Measurements from ENCODE around the gene CLASP2.

CLASP2 gene

DNA sequence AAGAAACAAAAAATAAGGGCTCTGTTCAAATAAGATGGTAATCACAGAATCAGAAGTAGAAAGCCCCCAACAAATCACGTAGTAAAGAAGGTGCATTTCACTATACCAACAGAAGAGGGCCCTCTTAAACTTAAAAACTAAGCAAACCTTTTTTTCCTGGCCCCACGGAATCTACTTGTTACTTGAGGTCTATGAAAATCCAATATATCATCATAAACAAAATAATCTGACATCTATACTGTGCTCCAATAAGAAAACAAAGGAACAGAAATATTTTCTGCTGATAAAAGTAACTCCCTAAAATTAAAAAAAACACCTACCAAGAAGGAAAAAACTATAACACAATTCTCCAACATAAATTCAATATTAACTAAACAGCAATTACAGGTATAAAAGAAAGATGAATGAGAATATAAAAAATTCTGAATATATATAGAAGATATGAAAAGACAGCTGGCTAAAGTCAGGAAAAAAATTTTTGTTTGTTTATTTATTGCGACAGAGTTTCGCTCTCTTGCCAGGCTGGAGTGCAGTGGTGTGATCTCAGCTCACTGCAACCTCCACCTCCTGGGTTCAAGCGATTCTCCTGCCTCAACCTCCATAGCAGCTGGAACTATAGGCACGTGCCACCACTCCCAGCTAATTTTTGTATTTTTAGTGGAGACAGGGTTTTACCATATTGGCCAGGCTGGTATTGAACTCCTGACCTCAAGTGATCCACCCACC lies 81.8 kb downstream of the CLASP2 start:
- peak; percentile 69 for DNase-seq (ENCODE audit: low spot score)

- no peak for DNase-seq (ENCODE audit: low spot score)
Observed at GRCh38 chr3:33634262-33634661, 83.8 kb downstream of the CLASP2 start.

- DNase-seq (ENCODE audit: low spot score) = no peak
Observed at GRCh38 chr3:33629219-33629618, 88.8 kb downstream of the CLASP2 start.

DNA sequence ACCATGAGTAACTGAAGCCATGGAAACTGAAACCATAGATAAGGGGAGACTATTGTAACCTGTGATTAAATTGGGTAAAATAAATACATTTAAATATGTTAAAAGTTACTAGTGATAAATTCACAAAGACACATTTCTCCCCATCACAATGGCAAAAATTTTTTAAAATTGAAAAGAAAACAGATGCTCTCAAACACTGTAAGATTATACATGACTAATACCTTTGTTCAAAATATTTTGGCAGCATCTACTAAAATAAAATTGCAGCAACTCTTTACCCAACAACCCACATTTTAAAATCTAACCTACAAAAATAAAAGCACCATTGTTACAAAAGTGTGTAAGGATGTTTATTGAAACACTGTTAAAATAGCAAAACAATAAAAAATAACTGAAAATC lies 93.3 kb downstream of the CLASP2 start:
- no peak for DNase-seq (ENCODE audit: low spot score)

- no peak for DNase-seq (ENCODE audit: low spot score)
Observed at GRCh38 chr3:33613041-33613440, 105.0 kb downstream of the CLASP2 start.

DNA sequence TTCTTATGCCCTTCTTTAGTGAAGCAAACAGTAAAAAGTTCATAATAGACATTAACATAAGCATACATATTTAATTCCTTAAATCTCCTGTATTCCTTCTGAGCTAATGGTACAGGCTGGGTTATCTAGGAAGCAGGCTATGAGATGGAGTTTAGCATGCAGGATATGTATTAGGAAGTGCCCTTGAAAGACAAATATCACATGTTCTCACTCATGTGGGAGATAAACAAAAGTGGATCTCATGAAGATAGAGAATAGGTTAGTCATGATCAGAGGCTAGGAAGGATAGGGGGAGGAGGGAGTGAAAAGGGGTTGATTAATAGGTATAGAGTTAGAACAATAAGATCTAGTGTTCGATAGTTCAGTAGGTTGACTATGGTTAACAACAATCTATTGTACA lies 105.4 kb downstream of the CLASP2 start:
- no peak for DNase-seq (ENCODE audit: low spot score)

- DNase-seq (ENCODE audit: low spot score) = peak; percentile 25
Observed at GRCh38 chr3:33602829-33603228, 115.2 kb downstream of the CLASP2 start.

DNA sequence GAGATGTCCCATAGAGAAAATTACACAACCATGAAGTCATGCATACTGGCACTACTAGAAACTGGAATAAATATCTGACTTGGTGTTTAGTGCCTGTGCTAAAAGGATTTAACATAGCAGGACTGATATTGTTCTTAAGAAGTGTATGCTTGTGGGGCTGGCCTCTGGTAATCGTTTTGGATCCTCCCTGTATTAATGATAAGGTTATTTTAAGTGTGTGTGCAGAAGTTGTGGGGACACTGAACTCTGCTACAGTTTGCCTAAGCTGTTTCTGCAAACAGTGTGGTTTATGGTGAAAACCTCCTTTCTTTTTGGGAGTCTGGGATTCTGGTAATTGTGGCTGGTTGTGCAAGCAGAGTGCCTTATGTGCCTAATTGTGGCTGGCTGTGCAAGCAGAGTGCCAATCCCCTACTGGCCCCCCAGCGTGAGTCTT lies 120.8 kb downstream of the CLASP2 start:
- no peak for DNase-seq (ENCODE audit: low spot score)

DNA sequence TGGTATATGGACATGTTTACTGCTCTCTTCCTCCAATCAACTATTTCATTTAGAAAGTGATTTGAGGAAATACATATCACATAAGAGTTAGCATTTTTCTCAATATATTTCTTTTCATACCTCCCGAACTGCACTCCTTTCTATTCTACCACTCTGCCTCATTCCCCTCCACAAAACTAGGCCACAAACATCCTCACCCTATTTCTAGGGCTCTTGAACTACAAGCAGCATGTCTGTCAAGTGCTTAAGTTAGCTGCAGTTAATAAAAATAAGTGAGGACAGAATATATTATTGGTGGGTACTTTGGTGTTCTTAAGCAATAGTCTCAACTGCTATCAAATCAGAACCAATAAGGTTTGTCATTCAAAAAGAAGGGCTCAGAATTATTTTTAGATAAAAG lies 125.1 kb downstream of the CLASP2 start:
- no peak for DNase-seq (ENCODE audit: low spot score)

GRCh38 chr3:33590541-33590940 lies 127.5 kb downstream of the CLASP2 start:
- no peak for DNase-seq (ENCODE audit: low spot score)

DNA sequence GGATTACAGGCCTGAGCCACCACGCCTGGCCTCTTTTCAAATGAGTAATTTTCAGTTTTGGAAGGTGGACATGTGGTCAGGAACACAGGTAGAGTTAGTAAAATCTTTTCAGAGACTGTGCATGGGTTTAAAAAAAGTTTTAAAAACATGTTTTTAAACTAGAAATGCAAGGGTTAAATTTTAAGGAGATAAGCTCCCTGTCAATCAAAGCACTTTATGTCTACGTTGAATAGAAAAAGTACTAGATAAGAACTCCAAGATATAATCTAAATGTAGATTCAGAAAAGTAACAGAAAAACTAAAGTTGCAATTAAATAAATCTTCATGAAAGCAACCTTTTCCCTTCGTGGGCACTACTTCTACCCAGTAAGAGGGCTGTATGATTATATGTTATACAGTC lies 131.7 kb downstream of the CLASP2 start:
- DNase-seq (ENCODE audit: low spot score) = no peak

- no peak for DNase-seq (ENCODE audit: low spot score)
Observed at GRCh38 chr3:33582234-33582633, 135.8 kb downstream of the CLASP2 start.

GRCh38 chr3:33581666-33582065 lies 136.4 kb downstream of the CLASP2 start:
- no peak for DNase-seq (ENCODE audit: low spot score)

DNA sequence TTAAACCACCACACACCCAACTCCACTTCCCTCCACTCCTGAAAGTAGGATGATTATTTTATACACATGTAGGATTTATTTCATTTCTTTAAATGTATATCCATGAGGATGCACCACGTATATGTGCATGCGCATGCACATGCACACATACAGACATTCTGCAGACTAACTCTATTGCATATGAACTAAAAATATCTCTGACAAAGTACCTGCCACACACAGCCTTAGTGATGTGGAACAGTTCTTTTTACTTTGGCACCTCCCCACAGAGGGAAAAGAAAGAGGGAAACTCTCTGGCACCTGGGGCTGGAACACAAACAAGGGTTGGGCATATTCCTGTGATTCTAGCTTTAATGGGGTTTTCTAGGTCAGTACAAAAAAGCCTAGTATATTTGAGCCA lies 138.2 kb downstream of the CLASP2 start:
- DNase-seq (ENCODE audit: low spot score) = no peak

- DNase-seq (ENCODE audit: low spot score) = no peak
Observed at GRCh38 chr3:33579178-33579510, 138.9 kb downstream of the CLASP2 start.

DNA sequence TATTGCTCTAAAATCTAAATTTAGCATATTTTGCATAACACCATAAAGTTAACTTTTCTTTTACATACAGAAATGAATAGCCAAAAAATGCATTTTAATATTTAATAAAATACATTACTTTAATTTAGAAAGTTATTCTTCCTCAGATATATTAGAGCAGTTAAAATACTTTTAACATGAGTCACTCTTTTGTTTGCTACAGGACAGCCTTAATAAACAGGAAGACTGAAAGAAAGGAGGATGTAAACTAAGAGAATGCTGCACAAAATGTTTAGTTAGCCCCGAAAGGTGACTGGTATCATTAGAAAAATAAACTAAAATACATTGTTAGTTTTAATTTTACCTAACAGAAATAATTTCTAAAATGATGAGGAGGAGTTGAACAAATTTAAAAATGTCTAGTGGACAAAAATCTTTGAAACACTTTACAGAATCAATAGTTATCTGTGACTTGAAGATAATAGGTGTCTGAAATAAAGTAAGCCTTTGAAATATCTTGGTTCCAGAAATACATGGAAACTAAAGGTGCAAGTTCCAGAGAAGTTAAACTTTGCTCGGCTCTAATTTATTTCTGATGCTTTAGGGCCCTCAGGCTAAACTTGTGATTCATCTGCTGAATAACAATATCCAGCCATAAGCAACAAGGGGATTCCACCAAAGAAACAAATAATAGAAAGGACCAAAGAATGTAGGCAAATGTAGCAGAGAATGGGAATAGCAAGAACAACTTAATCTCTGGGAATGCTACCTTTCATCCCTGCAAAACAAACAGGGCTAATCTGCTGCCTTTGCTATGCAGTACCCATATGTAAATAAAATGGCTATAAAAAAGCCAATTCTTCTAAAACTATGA lies 139.5 kb downstream of the CLASP2 start:
- DNase-seq (ENCODE audit: low spot score) = no peak

DNA sequence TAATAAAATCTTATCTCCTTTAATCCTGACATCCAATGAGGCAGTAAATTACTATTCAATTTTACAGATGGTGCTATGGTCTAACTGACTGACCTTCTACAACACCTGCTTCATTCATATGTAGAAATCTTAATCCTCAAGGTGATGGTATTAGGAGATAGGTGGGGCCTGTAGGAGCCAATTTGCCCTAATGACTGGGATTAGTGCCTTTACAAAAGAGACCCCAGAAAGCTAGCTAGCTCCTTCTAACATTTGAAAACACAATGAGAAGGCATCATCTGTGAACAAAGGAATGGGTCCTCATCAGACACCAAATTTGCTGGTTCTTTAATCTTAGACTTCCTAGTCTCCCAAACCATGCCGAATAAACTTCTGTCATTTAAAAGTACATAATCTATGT lies 140.5 kb downstream of the CLASP2 start:
- no peak for DNase-seq (ENCODE audit: low spot score)

DNA sequence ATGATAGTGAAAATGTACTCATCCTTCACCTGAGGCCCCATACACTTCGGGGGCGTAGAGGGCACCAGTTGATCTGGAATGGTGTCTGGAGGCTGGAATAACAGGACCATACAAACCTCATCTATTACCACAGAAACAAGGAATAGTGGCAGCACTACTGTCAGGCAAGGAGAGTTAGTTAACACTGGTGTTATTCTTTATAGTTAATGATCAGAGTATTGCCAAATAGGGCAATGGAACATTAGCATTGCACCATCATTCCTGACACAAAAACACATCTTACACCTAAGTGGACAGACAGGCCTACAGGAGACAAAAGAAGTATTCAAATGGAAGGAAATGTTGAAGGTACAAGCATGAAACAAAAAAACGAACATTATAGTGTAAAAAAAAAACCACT lies 140.9 kb downstream of the CLASP2 start:
- no peak for DNase-seq (ENCODE audit: low spot score)

DNA sequence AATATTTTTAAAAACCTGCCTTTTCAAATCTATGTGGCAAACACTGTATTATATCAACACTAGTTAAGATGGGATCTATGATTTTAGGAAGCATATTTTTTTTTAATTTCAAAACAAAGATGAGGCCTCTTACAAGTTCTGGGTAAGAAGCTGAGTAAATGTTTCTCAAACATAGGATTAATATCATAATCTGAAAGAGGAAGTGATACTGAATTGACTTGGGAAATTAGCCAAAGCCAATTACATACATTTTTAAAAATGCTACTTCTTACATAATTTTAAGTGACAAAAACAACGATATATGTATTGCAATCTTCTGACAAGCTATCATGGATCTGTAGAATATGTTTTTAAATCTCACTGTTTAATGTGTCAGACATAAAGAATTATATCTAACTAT lies 142.7 kb downstream of the CLASP2 start:
- no peak for DNase-seq (ENCODE audit: low spot score)

DNA sequence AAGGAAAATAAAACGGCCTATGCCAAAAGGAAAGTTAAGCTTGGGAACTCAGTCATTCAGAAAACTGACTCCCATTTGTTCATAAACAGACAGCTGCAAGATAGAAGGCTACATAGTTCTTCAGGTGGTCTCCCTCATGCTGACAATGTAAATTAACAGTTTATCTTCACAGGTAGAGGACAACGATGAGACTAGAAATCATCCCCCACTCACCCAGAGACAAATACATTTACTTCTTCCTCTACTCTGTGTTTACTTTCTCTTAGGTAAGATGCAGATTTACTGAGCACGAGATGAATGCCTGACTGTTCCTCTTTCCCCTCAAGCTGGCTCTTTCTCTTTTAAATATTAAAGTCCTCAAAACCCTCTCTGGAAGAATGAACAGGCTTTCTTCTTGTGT lies 160.2 kb downstream of the CLASP2 start:
- no peak for DNase-seq (ENCODE audit: low spot score)

- DNase-seq (ENCODE audit: low spot score) = no peak
Observed at GRCh38 chr3:33557279-33557678, 160.8 kb downstream of the CLASP2 start.

- DNase-seq (ENCODE audit: low spot score) = no peak
Observed at GRCh38 chr3:33547101-33547500, 171.0 kb downstream of the CLASP2 start.

- no peak for DNase-seq (ENCODE audit: low spot score)
Observed at GRCh38 chr3:33544126-33544525, 173.9 kb downstream of the CLASP2 start.

DNA sequence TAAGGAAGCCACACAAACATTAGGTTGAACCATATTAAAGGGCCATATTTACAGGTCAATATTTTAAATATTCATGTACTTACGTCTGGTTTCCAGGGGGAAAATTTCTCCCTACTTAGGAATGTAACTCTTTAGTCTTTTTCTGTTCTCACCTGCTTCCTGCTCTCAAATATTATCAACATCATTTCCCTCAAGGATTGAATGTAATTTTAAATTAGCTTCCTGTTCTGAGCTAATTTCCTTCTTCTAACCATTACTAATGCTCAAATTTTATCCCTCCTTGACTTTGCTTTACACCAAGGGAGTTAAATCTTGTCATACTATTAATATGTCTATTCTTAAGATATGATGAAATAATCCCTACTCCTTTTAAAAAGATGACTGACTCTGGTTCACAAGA lies 174.5 kb downstream of the CLASP2 start:
- no peak for DNase-seq (ENCODE audit: low spot score)

Measured in cerebellar cortex (tissue), 1 donor.